HepG2 (cell line): ENCODE measurements around the gene GSTA5. TPM values are rescaled to one million over a fixed set of nuclear protein-coding genes. Genes with fewer than 3 reads are reported as not detected.
A peak's percentile ranks its signal among the peaks of the same experiment; 100 is the strongest.

Experiments
- AHDC1 ChIP-seq: sonication (generic); formaldehyde crosslinking; IDR thresholded peaks from 2 replicates; pipeline ENCODE4 v1.5.1; 2020; ENCODE audit warnings: mild to moderate bottlenecking, missing genetic modification reagents, borderline replicate concordance
- BRD4 ChIP-seq: sonication (generic); formaldehyde crosslinking; IDR thresholded peaks from 2 replicates; pipeline ENCODE4 v1.4.0; 2020; ENCODE audit warnings: missing genetic modification reagents
- MED1 ChIP-seq: sonication (generic); formaldehyde crosslinking; IDR thresholded peaks from 2 replicates; pipeline ENCODE4 v1.4.0; 2020; ENCODE audit warnings: missing genetic modification reagents
- MIXL1 ChIP-seq: IDR thresholded peaks from 2 replicates; pipeline ENCODE4 v1.6.1; 2016
- NFRKB ChIP-seq: fragments of 450-650 bp; IDR thresholded peaks from 2 replicates; pipeline ENCODE4 v1.6.1; 2017
- PHF20 ChIP-seq: sonication (generic); formaldehyde crosslinking; IDR thresholded peaks from 2 replicates; pipeline ENCODE4 v1.5.0; 2020; ENCODE audit warnings: mild to moderate bottlenecking, missing genetic modification reagents
- POLR2AphosphoS2 ChIP-seq: IDR thresholded peaks from 2 replicates; pipeline ENCODE4 v1.6.1; 2011; ENCODE audit warnings: low read depth, low read length, improper control_type of control experiment
- SMAD1 ChIP-seq: sonication (generic); formaldehyde crosslinking; IDR thresholded peaks from 2 replicates; pipeline ENCODE4 v1.4.0; 2020; ENCODE audit warnings: missing genetic modification reagents, low read depth, mild to moderate bottlenecking, borderline replicate concordance
- SP4 ChIP-seq: sonication (generic); formaldehyde crosslinking; IDR thresholded peaks from 2 replicates; pipeline ENCODE4 v1.8.1; 2023; ENCODE audit warnings: mild to moderate bottlenecking, missing genetic modification reagents
- SRSF9 ChIP-seq: fragments of 200-400 bp; formaldehyde crosslinking; IDR thresholded peaks from 2 replicates; pipeline ENCODE4 v1.6.1; 2018; ENCODE audit warnings: borderline replicate concordance, mild to moderate bottlenecking, low read depth, low read length; ENCODE audit not compliant: insufficient read depth, poor library complexity, severe bottlenecking
- SUZ12 ChIP-seq: fragments of 150-350 bp; IDR thresholded peaks from 2 replicates; pipeline ENCODE4 v1.6.1; 2014; ENCODE audit warnings: low read depth, low read length
- TMF1 ChIP-seq: sonication (generic); formaldehyde crosslinking; IDR thresholded peaks from 2 replicates; pipeline ENCODE4 v1.8.1; 2022; ENCODE audit warnings: low read depth, missing genetic modification reagents
- ZNF20 ChIP-seq: sonication (generic); formaldehyde crosslinking; IDR thresholded peaks from 2 replicates; pipeline ENCODE4 v1.4.0; 2020; ENCODE audit warnings: mild to moderate bottlenecking, moderate library complexity, missing genetic modification reagents
- ZNF577 ChIP-seq: sonication (generic); formaldehyde crosslinking; IDR thresholded peaks from 2 replicates; pipeline ENCODE4 v1.4.0; 2020; ENCODE audit warnings: mild to moderate bottlenecking, low read depth, missing genetic modification reagents, borderline replicate concordance
- ZNF747 ChIP-seq: sonication (generic); formaldehyde crosslinking; IDR thresholded peaks from 2 replicates; pipeline ENCODE4 v1.8.1; 2023; ENCODE audit warnings: missing genetic modification reagents, mild to moderate bottlenecking, borderline replicate concordance
- ZNF83 ChIP-seq: sonication (generic); formaldehyde crosslinking; IDR thresholded peaks from 2 replicates; pipeline ENCODE4 v1.4.0; 2020; ENCODE audit warnings: missing genetic modification reagents, mild to moderate bottlenecking, borderline replicate concordance
- ZSCAN21 ChIP-seq: sonication (generic); formaldehyde crosslinking; IDR thresholded peaks from 2 replicates; pipeline ENCODE4 v1.8.0; 2022; ENCODE audit warnings: mild to moderate bottlenecking, missing genetic modification reagents, moderate library complexity, borderline replicate concordance
- polyA plus RNA-seq, 8 experiments: library from polyadenylated mRNA; depleted of rRNA in 3 of 8; stranded (reverse) in 7 of 8; unstranded in 1 of 8; fragments of >200 nt; fragmentation: Illumina TruSeq in 4 of 8; extraction: Trizol in 4 of 8; gene quantifications; 2 replicates each; pipeline versions ENCODE4 v1.2.1 to v1.2.3, GENCODE V29; 2011 to 2016; ENCODE audit warnings: low read depth in 4 of 8, missing spikeins in 1 of 8, mixed read lengths in 1 of 8; ENCODE audit not compliant: insufficient read depth in 1 of 8
- total RNA-seq, 5 experiments: library from RNA; depleted of rRNA; stranded (reverse); fragments of >200 nt; fragmentation: Illumina TruSeq; extraction: Trizol; gene quantifications; 2 replicates each; pipeline ENCODE4 v1.2.3, GENCODE V29; 2016; ENCODE audit warnings: low read depth in 1 of 5
- TF ChIP-seq, protein P1 (sequence below): sonication (generic); formaldehyde crosslinking; IDR thresholded peaks from 2 replicates; pipeline ENCODE4 v1.5.1; 2020; ENCODE audit warnings: mild to moderate bottlenecking, missing genetic modification reagents, moderate library complexity
- TF ChIP-seq, protein P2 (sequence below): sonication (generic); formaldehyde crosslinking; IDR thresholded peaks from 2 replicates; pipeline ENCODE4 v1.4.0; 2020; ENCODE audit warnings: low read depth, mild to moderate bottlenecking, missing genetic modification reagents

GSTA5 gene
- total and polyA plus RNA-seq, 2 of the 13 experiments (the other 11 are each of a cell fraction or from before 2014, with no cell fraction given) = not detected

- TF ChIP-seq ZNF20 (no peak), SRSF9 (no peak), MIXL1 (peak; percentile 74; the same call in 1 of the 2 replicates), TMF1 (CRISPR knock-in tag) (no peak), SUZ12 (no peak), SMAD1 (CRISPR knock-in tag) (peak; percentile 29; the same call in 1 of the 2 replicates), ZNF747 (CRISPR knock-in tag) (no peak), AHDC1 (peak; percentile 63; the same call in 1 of the 2 replicates), ZNF577 (CRISPR knock-in tag) (no peak), POLR2AphosphoS2 (no peak), ZSCAN21 (CRISPR knock-in tag) (peak; percentile 50), MED1 (CRISPR knock-in tag) (peak; percentile 25; the same call in 1 of the 2 replicates), BRD4 (CRISPR knock-in tag) (no peak), ZNF83 (CRISPR knock-in tag) (no peak), PHF20 (CRISPR knock-in tag) (no peak), SP4 (CRISPR knock-in tag) (no peak), NFRKB (no peak)
- TF ChIP-seq, protein P1, sequence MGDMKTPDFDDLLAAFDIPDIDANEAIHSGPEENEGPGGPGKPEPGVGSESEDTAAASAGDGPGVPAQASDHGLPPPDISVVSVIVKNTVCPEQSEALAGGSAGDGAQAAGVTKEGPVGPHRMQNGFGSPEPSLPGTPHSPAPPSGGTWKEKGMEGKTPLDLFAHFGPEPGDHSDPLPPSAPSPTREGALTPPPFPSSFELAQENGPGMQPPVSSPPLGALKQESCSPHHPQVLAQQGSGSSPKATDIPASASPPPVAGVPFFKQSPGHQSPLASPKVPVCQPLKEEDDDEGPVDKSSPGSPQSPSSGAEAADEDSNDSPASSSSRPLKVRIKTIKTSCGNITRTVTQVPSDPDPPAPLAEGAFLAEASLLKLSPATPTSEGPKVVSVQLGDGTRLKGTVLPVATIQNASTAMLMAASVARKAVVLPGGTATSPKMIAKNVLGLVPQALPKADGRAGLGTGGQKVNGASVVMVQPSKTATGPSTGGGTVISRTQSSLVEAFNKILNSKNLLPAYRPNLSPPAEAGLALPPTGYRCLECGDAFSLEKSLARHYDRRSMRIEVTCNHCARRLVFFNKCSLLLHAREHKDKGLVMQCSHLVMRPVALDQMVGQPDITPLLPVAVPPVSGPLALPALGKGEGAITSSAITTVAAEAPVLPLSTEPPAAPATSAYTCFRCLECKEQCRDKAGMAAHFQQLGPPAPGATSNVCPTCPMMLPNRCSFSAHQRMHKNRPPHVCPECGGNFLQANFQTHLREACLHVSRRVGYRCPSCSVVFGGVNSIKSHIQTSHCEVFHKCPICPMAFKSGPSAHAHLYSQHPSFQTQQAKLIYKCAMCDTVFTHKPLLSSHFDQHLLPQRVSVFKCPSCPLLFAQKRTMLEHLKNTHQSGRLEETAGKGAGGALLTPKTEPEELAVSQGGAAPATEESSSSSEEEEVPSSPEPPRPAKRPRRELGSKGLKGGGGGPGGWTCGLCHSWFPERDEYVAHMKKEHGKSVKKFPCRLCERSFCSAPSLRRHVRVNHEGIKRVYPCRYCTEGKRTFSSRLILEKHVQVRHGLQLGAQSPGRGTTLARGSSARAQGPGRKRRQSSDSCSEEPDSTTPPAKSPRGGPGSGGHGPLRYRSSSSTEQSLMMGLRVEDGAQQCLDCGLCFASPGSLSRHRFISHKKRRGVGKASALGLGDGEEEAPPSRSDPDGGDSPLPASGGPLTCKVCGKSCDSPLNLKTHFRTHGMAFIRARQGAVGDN = peak; percentile 70
- TF ChIP-seq, protein P2, sequence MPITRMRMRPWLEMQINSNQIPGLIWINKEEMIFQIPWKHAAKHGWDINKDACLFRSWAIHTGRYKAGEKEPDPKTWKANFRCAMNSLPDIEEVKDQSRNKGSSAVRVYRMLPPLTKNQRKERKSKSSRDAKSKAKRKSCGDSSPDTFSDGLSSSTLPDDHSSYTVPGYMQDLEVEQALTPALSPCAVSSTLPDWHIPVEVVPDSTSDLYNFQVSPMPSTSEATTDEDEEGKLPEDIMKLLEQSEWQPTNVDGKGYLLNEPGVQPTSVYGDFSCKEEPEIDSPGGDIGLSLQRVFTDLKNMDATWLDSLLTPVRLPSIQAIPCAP (CRISPR knock-in tag) = no peak
Measured at GRCh38 chr6:52839124-52840055, 1.2 kb downstream of the GSTA5 start (continued).
